Hematopoietic multipotent progenitor cell (in vitro differentiated cells): ENCODE results near the gene PPM1N. TPM values are rescaled to one million over a fixed set of nuclear protein-coding genes. Genes with fewer than 3 reads are reported as not detected.
A peak's percentile ranks its signal among the peaks of the same experiment; 100 is the strongest.

Experiments
- DNase-seq, 3 donors: peaks; one replicate each; pipeline ENCODE4 v3.0.0-alpha.2; 2011 to 2015; ENCODE audit warnings: low read depth in 2 of 3, low spot score in 2 of 3
- total RNA-seq: library from RNA; depleted of rRNA; stranded (reverse); fragments of >200 nt; gene quantifications from one replicate; pipeline ENCODE4 v1.2.3, GENCODE V29; 2012

Gene PPM1N
- total RNA-seq, 1 donor = 1.9 TPM

- no peak for DNase-seq
Measured at GRCh38 chr19:45526143-45526542, 27.9 kb downstream of the PPM1N start.

DNA sequence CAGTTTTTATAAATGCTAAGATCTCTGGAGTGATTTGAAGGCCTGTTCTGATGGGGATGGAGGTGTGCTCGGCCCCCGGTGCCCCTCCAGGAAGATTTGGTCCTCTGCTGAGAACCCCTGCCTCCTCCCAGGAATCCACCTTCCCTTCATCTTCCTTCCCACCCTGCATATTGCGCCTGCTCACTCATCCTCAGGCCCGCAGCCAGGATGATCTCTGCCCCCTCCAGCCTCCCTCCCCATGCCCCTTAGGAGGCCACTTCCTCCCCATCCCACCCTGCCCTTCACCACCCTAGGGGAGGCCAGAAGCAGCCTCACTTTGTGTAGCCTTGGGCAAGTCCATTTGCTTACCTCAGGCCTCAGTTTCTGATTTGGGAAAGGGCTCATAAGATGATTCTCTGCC, 28.7 kb downstream of the PPM1N start:
- no peak for DNase-seq

- DNase-seq = no peak
Measured at GRCh38 chr19:45527731-45528130, 29.5 kb downstream of the PPM1N start.

DNA sequence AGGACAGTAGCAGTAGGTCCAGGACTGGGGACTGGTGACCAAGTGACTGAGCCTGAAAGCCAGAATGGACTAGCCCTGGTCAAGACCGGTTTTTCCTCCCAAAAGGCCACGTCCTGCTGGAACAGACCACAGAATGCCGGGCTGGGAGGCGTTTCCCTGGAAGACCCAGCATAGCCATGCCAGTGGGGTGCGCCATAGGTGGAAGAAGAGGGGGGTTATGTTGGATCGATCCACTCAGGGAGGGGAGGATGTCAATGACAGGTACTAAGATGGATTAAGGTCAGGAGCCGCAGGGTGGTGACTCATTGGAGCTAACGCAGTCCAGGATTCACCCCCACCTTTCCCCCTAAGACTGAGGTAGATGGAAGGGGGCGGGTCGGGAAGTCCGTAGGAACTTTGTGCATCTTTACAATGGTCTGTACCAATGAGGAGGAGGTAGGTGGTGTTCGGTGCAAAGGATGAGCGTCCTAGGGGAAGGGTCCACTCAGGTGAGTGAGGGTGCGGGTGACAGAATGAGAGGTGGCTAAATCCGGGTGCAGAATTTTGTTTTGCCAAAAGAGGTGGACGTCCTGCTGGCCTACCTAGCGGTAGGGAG, 30.0 kb downstream of the PPM1N start:
- no peak for DNase-seq

DNA sequence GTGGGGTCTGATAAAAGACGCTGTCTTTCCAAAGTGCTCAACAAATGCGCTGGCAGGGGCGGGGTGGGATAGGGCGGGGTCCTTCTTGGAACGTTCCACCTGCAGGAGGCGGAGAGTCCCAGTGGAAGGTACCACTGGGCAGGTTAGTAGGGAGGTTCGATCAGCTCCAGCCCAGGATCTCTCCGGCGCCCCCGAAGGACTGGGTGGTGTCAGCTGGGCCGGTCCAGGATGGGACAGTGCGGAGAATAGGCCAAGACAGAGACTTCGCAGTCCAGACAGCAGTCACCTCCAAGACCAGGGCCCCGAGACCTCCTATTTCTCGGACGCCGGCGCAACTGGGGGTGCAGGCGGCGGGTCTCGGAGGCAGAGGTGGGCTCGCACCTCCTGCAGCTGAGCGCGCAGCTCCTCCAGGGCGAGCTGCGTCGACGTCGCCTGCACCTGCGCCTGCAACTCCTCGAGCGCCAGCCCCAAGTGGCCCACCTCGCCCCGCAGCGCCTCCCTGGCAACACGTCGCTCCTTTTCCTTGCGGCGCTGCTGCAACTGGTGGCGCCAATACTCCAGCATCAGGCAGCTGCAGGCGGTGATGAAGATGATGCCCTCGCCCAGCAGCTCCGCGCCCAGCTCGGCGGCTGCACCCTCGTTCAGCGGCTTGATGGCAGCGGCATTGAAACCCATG, 30.6 kb downstream of the PPM1N start:
- DNase-seq = peak in 1 of 3 donors; percentile 49

GRCh38 chr19:45529420-45529785, 31.2 kb downstream of the PPM1N start:
- no peak for DNase-seq

GRCh38 chr19:45531349-45531748, 33.1 kb downstream of the PPM1N start:
- DNase-seq = no peak

DNA sequence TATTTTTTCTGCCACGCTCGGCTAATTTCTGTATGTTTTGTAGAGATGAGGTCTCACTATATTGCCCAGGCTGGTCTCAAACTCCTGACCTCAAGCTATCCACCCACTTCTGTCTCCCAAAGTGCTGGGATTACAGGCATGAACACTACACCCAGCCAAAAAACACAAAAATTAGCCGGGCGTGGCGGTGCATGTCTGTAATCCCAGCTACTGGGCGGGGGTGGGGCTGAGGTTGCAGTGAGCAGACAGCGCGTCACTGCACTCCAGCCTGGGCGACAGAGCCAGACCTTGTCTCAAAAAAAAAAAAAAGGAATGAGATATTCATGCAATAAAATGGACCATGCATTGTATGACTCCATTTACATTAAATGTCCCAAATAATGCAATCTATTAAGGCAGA, 41.2 kb downstream of the PPM1N start:
- no peak for DNase-seq

DNA sequence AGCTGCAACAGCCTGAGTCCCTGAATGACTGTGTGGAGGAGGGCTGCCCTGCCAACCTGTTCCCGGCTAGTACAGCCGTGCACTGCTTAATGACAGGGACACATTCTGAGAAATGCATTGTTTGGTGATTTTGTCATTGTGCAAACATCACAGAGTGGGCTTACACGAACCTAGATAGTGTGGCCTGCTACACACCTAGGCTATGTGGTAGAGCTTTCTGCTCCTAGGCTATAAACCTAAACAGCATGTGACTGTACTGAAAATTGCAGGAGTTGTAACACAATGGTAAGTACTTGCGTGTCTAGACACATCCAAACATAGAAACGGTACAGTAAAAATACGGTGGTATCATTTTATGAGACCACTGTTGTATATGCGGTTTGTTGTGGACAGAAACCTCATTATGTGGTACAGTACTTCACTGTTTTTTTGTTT, 44.0 kb downstream of the PPM1N start:
- no peak for DNase-seq

- DNase-seq = no peak
Measured at GRCh38 chr19:45547211-45547770, 49.0 kb downstream of the PPM1N start.

- DNase-seq = no peak
Measured at GRCh38 chr19:45547965-45548609, 49.8 kb downstream of the PPM1N start.

Other genes with a start within 250 kb of the PPM1N start
- gene MARK4, start 247.2 kb upstream of the PPM1N start, total RNA-seq = 13.5 TPM
- gene CKM, start 175.6 kb upstream of the PPM1N start, total RNA-seq = 0.27 TPM
- under 0.01 TPM for gene KLC3, start 157.7 kb upstream of the PPM1N start, total RNA-seq
- gene ERCC2, start 127.9 kb upstream of the PPM1N start, total RNA-seq = 29.1 TPM
- gene PPP1R13L, start 93.4 kb upstream of the PPM1N start, total RNA-seq = 2.7 TPM
- gene POLR1G, start 91.8 kb upstream of the PPM1N start, total RNA-seq = 4.3 TPM
- gene ERCC1, start 74.5 kb upstream of the PPM1N start, total RNA-seq = 95.3 TPM
- gene FOSB, start 30.4 kb upstream of the PPM1N start, total RNA-seq = 300 TPM
- 11.8 TPM for gene RTN2, start 1.4 kb upstream of the PPM1N start, total RNA-seq
- 116 TPM for gene VASP, start 9.0 kb downstream of the PPM1N start, total RNA-seq
- gene OPA3, start 86.4 kb downstream of the PPM1N start, total RNA-seq = 5.9 TPM
- gene GPR4, start 103.8 kb downstream of the PPM1N start, total RNA-seq = not detected
- gene EML2, start 141.0 kb downstream of the PPM1N start, total RNA-seq = 34.2 TPM
- under 0.01 TPM for gene GIPR, start 169.8 kb downstream of the PPM1N start, total RNA-seq
- gene SNRPD2, start 193.5 kb downstream of the PPM1N start, total RNA-seq = 215 TPM
- gene QPCTL, start 194.2 kb downstream of the PPM1N start, total RNA-seq = 17.8 TPM
- 19.1 TPM for gene FBXO46, start 232.5 kb downstream of the PPM1N start, total RNA-seq
- not detected for gene MEIOSIN, start 235.0 kb downstream of the PPM1N start, total RNA-seq